Jurkat, Clone E6-1 (cell line): Measurements from ENCODE around the gene CSN3.

Source experiments
- DNase-seq: peaks from one replicate; pipeline ENCODE4 v3.0.0-alpha.2; 2011; ENCODE audit warnings: low read depth, low spot score
- H3K4me3 ChIP-seq: 2 replicates; pipeline ENCODE4 v1.5.1; 2011; ENCODE audit warnings: mild to moderate bottlenecking, low read length, control low read depth, moderate library complexity

Gene CSN3

GRCh38 chr4:70280567-70280966 lies 38.2 kb downstream of the CSN3 start:
- no peak overlapping the region for H3K4me3 ChIP-seq
- DNase-seq, result no peak

GRCh38 chr4:70288651-70289050 lies 46.3 kb downstream of the CSN3 start:
- no peak overlapping the region for H3K4me3 ChIP-seq
- no peak for DNase-seq

- no peak for DNase-seq
- no peak overlapping the region for H3K4me3 ChIP-seq
Measured at GRCh38 chr4:70291341-70291740, 48.9 kb downstream of the CSN3 start.

GRCh38 chr4:70297576-70297975 lies 55.2 kb downstream of the CSN3 start:
- H3K4me3 ChIP-seq, result no peak overlapping the region
- DNase-seq, result no peak

GRCh38 chr4:70298051-70298450 lies 55.7 kb downstream of the CSN3 start:
- no peak overlapping the region for H3K4me3 ChIP-seq
- no peak for DNase-seq

- DNase-seq, result no peak
Measured at GRCh38 chr4:70299643-70300042, 57.2 kb downstream of the CSN3 start.

GRCh38 chr4:70300215-70300614 lies 57.8 kb downstream of the CSN3 start:
- DNase-seq, result no peak
- H3K4me3 ChIP-seq, result no peak overlapping the region

More at GRCh38 chr4:70299643-70300042, 57.2 kb downstream of the CSN3 start:
- H3K4me3 ChIP-seq, result no peak overlapping the region
